MM.1S (cell line): ENCODE measurements around the gene ADCY10.

Source experiments
- DNase-seq: peaks from one replicate; pipeline ENCODE4 v3.0.0-alpha.2; 2015
- H2AFZ ChIP-seq: fragments of 300-600 bp; sonication (generic); 2 replicates; pipeline ENCODE4 v1.6.0; 2016; ENCODE audit warnings: antibody characterized with exemption, low read length
- H3F3A ChIP-seq: fragments of 300-600 bp; sonication (generic); 2 replicates; pipeline ENCODE4 v1.6.1; 2016; ENCODE audit warnings: mild to moderate bottlenecking, antibody characterized with exemption, low read length, moderate library complexity, mixed read lengths; ENCODE audit not compliant: insufficient read depth
- H3K27ac ChIP-seq: fragments of 300-600 bp; sonication (generic); 2 replicates; pipeline ENCODE4 v1.5.1; 2016; ENCODE audit warnings: mild to moderate bottlenecking, low read length
- H3K27me3 ChIP-seq: fragments of 300-600 bp; sonication (generic); replicated peaks from 2 replicates; pipeline ENCODE4 v1.6.0; 2016; ENCODE audit warnings: low read length; ENCODE audit not compliant: insufficient read depth
- H3K36me3 ChIP-seq: fragments of 300-600 bp; sonication (generic); replicated peaks from 2 replicates; pipeline ENCODE4 v1.6.1; 2016; ENCODE audit warnings: mild to moderate bottlenecking, low read length, mixed read lengths; ENCODE audit not compliant: insufficient read depth
- H3K4me1 ChIP-seq: fragments of 300-600 bp; sonication (generic); 2 replicates; pipeline ENCODE4 v1.6.1; 2016; ENCODE audit warnings: low read length, mixed read lengths
- H3K4me2 ChIP-seq: fragments of 300-600 bp; sonication (generic); 2 replicates; pipeline ENCODE4 v1.6.0; 2016; ENCODE audit warnings: low read depth, low read length
- H3K4me3 ChIP-seq: fragments of 300-600 bp; sonication (generic); 2 replicates; pipeline ENCODE4 v1.5.1; 2016; ENCODE audit warnings: low read length, mixed read lengths
- H3K79me2 ChIP-seq: fragments of 300-600 bp; sonication (generic); 2 replicates; pipeline ENCODE4 v1.6.1; 2016; ENCODE audit warnings: mixed run types, low read length, mixed read lengths
- H3K9ac ChIP-seq: fragments of 300-600 bp; sonication (generic); 2 replicates; pipeline ENCODE4 v1.6.1; 2016; ENCODE audit warnings: low read length, mixed read lengths
- H3K9me2 ChIP-seq: fragments of 300-600 bp; sonication (generic); replicated peaks from 2 replicates; pipeline ENCODE4 v1.6.1; 2016; ENCODE audit warnings: mild to moderate bottlenecking, low read length, mixed read lengths; ENCODE audit not compliant: insufficient read depth
- H3K9me3 ChIP-seq: fragments of 300-600 bp; sonication (generic); replicated peaks from 2 replicates; pipeline ENCODE4 v1.6.1; 2016; ENCODE audit warnings: mild to moderate bottlenecking, low read length, mixed read lengths; ENCODE audit not compliant: insufficient read depth
- H4K20me1 ChIP-seq: fragments of 300-600 bp; sonication (generic); 2 replicates; pipeline ENCODE4 v1.6.1; 2016; ENCODE audit warnings: mild to moderate bottlenecking, low read length, moderate library complexity, mixed read lengths; ENCODE audit not compliant: insufficient read depth
- EZH2 ChIP-seq: fragments of 300-600 bp; sonication (generic); optimal IDR thresholded peaks from 2 replicates; pipeline ENCODE3; 2017; ENCODE audit warnings: low read depth, mild to moderate bottlenecking, antibody characterized with exemption, low read length, mixed read lengths
- EZH2phosphoT487 ChIP-seq: fragments of 300-600 bp; sonication (generic); IDR thresholded peaks from 2 replicates; pipeline ENCODE4 v1.6.1; 2018; ENCODE audit warnings: antibody characterized with exemption, low read length
- TF ChIP-seq, protein P1 (sequence below): fragments of 300-600 bp; sonication (generic); IDR thresholded peaks from 2 replicates; pipeline ENCODE4 v1.5.1; 2016; ENCODE audit warnings: antibody characterized with exemption, low read length, mixed read lengths

ADCY10 gene

DNA sequence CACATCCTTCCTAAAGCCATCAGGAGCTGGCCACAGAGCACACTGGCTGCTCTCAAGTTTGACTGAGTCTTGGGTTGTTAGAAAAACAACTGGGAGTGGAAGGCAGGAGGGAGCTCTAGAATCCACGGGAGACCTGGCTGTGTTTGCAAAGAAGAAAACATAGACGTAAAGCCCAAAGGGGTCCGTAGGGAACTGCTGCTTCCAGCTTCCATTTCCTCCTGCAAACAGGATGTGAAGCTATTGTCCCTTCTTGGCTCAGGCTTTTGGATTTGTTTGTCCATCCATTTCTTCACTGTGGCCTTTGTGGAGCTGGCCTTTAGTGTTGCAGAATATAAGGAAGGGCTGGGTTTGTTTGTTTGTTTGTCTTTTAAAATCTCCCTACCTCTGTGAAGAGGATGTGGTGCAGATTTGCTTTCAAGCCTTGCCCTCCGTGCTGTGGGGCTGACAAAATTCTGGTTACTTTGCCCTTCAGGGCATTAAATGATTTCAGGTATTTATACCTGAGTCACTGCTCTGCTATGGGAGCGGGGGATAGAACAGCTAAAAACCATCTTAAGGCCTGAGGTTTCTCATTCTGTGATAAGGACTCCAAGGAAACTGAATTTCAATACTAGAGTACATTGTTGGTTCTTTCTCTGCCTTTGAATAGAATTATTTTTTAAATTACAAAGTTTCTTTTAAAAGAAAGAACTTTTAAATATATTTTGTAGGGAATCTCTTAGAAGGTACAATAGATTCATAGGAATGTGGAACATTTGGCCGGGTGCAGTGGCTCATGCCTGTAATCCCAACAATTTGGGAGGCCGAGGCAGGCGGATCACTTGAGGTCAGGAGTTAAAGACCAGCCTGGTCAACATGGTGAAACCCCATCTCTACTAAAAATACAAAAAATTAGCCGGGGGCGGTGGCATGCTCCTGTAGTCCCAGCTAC is 117.9 kb downstream of the ADCY10 start:
- no peaks in the 10 kb centered on the region for H3K27me3 ChIP-seq
- no peak overlapping the region for H2AFZ ChIP-seq
- H3K9me3 ChIP-seq = no peaks in the 10 kb centered on the region
- H3K27ac ChIP-seq = no peak overlapping the region
- no peaks in the 10 kb centered on the region for H3K36me3 ChIP-seq
- no peak overlapping the region for H3K4me2 ChIP-seq
- H3K4me3 ChIP-seq = no peak overlapping the region
- no peaks in the 10 kb centered on the region for H4K20me1 ChIP-seq
- no peaks in the 10 kb centered on the region for H3K4me1 ChIP-seq
- DNase-seq = no peak
- TF ChIP-seq EZH2phosphoT487 = no peak
- TF ChIP-seq, protein P1, sequence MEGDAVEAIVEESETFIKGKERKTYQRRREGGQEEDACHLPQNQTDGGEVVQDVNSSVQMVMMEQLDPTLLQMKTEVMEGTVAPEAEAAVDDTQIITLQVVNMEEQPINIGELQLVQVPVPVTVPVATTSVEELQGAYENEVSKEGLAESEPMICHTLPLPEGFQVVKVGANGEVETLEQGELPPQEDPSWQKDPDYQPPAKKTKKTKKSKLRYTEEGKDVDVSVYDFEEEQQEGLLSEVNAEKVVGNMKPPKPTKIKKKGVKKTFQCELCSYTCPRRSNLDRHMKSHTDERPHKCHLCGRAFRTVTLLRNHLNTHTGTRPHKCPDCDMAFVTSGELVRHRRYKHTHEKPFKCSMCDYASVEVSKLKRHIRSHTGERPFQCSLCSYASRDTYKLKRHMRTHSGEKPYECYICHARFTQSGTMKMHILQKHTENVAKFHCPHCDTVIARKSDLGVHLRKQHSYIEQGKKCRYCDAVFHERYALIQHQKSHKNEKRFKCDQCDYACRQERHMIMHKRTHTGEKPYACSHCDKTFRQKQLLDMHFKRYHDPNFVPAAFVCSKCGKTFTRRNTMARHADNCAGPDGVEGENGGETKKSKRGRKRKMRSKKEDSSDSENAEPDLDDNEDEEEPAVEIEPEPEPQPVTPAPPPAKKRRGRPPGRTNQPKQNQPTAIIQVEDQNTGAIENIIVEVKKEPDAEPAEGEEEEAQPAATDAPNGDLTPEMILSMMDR = no peak
- no peak for TF ChIP-seq EZH2
- H3K79me2 ChIP-seq = no peaks in the 10 kb centered on the region
- no peaks in the 10 kb centered on the region for H3K9me2 ChIP-seq
- no peak overlapping the region for H3K9ac ChIP-seq
- no peaks in the 10 kb centered on the region for H3F3A ChIP-seq

DNA sequence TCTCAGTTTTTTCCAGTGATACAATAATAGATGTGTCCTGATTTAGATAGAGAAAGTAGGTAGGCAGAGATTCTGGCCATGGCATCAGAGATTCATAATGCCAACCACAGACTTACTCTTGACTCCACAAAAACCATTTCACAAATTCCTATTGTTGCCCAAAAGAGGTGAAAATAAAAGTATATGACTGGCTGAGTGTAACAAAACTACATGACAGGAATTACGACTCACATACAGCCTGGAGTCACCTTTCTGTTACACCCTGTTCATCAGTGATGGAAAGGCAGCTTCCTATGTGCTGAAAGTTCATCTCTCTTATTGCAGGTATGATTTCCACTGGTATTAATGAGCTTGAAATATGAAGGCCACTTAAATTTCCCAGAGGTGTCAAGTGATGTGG is 119.9 kb downstream of the ADCY10 start:
- TF ChIP-seq EZH2 (no peak), EZH2phosphoT487 (no peak)
- TF ChIP-seq, protein P1 = no peak
- Histone ChIP-seq H3K9ac (no peak overlapping the region), H4K20me1 (no peaks in the 10 kb centered on the region), H3K27me3 (no peaks in the 10 kb centered on the region), H3K27ac (no peak overlapping the region), H3K9me2 (no peaks in the 10 kb centered on the region), H3K79me2 (no peaks in the 10 kb centered on the region), H3K4me2 (no peak overlapping the region), H3K4me1 (no peaks in the 10 kb centered on the region), H3K9me3 (no peaks in the 10 kb centered on the region), H3K4me3 (no peak overlapping the region), H3K36me3 (no peaks in the 10 kb centered on the region), H2AFZ (no peak overlapping the region), H3F3A (no peaks in the 10 kb centered on the region)
- no peak for DNase-seq

DNA sequence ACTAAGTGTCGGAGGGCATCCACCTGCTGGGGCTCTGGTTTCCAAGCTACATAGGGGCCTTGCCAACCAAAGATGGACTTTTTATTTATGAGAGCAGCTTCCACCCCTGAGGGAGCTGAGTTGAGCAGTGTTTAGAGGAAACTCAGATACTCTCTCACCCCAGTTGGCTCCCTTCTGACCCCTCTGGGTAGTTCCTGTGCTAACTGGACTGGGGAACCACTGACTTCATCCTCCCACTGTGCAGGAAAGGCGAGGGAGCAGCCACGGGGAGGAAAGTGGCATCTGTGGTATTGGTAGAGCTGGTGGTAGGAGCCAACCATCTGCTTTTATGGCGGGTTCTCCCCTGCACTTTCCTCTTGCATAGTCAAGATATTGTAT is 121.8 kb downstream of the ADCY10 start:
- H3K4me1 ChIP-seq = no peaks in the 10 kb centered on the region
- H3K27me3 ChIP-seq = no peaks in the 10 kb centered on the region
- no peak overlapping the region for H3K9ac ChIP-seq
- no peak overlapping the region for H3K4me2 ChIP-seq
- no peak overlapping the region for H3K27ac ChIP-seq
- H4K20me1 ChIP-seq = no peaks in the 10 kb centered on the region
- H3K36me3 ChIP-seq = no peaks in the 10 kb centered on the region
- no peak overlapping the region for H2AFZ ChIP-seq
- H3K79me2 ChIP-seq = no peaks in the 10 kb centered on the region
- TF ChIP-seq EZH2phosphoT487 = no peak
- no peak for DNase-seq
- no peak overlapping the region for H3K4me3 ChIP-seq
- no peaks in the 10 kb centered on the region for H3F3A ChIP-seq
- no peaks in the 10 kb centered on the region for H3K9me2 ChIP-seq
- H3K9me3 ChIP-seq = no peaks in the 10 kb centered on the region
